CD4-positive, alpha-beta T cell treated with Interleukin-17A for 4 hours (primary cell): Measurements from ENCODE around the gene TRAM2.

ENCODE experiments used
- DNase-seq: peaks from one replicate; pipeline ENCODE4 v3.0.0-alpha.2; 2020; ENCODE audit warnings: mixed read lengths

Gene TRAM2

DNA sequence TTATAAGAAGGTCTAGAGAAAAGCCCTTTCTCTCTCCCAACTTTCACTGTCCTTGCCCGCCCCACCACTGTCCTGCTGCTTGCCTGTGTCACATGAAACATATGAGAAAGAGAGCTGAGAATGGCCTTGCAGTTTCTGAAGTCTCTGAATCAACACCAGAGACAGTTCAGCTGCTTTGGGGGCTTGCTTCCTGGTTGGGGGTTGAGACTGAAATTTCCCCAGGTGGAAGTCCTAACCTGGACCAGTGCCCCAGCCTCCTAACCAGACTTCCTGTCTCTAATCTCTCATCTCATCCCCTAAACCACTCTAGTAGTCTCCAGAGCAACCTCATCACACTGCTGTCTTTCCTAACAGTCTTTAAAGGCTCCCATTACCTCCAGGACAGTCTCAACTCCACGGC lies 10.7 kb downstream of the TRAM2 start:
- no peak for DNase-seq

DNA sequence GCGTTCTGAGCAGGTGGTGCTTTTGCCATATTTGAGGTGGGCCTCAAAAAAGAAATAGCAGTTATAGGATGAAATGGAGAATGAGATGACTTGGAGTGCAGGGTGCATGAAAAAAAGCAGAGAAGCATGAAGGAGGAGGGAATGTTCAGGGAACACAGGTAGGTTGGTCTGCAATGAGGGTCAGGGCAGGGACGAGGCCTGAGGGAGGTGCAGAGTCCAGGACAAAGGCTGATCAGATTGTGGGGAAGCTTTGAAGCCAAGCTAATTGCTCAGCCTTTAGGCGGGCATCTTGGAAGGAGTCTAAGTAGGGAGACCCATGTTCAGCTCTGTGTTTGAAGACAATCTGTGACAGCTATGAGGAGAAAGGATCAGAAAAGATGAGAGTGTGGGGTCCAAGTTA lies 12.0 kb downstream of the TRAM2 start:
- no peak for DNase-seq

DNA sequence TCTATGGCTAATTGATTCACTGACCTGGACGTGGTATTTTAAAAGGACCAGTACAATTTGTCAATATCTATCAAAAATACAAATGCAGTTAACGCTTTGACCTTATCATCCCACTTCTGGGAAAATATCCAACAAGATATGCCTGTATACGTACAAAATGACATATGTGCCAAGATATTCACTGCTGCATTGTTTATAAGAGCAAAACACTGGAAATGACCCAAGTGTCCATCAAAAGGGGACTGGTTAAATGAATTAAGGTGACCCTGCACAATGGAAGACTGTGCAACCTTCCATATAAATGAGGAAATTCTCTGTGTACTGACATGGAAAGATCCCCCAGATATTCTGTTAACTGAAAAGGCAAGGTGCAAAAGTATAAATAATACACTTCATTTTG lies 13.9 kb downstream of the TRAM2 start:
- DNase-seq, result no peak

DNA sequence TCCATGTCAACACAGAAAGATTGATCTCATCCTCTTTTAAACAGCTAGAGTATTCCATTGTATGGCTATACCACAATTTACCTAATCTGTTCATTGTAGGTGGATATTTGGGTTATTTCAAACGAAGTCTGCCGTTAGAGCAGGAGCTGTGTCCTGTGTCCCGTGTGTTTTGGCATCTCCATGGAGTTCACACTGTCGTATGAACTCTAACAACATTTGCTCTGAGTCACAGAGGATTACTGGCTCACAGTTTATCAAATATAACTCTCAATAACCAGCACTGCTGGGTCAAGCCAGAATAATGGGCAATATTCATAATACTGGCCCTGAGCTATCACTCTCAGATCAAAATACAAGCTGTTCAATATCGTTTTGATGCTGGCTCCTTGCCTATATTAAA lies 16.4 kb downstream of the TRAM2 start:
- DNase-seq, result no peak

DNA sequence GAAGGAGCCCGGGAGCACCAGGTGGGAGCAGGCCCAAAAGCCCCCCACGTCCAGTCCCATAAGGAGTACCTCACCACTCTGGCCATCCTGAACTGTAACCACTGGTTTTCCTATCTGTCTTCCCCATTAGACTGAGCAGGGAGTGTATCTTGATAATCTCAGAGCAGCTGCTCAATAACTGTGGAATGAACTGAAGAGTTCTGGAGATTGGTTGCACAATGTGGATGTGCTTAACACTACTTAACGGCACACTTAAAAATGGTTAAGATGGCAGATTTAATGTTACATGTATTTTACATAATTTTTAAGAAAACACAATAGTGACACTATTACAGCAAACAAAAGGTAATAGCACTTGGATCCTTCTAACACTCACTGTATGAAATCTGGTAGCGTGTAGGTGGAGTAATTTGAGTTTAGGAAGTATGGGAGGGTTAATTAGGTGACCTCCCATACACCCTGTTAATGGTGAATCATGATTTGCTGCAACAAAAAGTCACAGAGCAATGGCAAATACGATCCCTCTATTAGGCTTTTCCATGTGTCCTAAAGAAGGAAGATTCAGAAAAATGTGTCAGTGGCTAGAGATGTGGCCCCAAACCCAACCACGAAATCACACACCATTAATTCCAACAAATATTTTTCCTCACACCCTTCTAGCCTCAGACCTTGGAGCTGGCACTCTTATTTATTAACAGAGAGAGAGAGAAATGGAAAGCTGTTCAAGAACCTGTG lies 18.4 kb downstream of the TRAM2 start:
- DNase-seq, result no peak

DNA sequence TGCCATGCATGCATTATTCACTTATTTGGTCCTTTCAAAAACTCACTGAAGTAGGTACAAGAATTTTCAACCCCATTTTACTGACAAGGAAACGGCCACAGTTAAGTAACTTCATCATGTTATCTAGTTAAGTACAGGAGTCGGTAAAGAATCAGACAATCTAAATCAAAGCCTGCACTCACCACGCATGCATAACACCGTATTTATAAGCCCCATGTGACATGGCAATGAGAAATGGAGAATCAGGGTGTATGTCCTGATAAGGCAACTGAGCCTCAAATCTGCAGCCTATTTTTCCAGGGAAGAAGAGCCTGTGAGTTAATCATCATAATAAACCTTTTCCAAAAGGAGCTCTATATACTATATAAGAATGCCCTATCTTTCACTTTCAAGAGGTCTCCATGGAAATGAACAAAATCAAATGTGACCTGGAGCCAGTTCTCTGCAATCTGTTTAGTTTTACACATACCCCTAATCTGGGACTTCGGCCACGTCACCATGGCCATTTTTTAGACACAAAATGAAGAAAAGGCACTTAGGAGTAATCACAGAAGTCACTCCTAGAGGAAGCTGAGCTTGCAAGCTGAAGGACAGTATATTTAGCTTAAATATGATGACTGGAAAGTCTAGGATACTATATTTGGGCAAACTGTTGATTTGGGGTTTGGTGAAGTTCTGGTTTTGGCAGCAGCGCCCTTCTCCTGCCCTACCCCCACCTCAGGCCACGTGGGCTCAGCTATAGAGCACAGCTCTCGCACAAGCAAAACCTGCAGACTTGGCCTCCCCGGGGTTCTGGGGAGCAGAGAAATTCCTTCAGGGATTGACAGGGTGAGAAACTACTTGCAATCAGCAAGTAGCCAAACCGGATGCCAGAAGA lies 19.2 kb downstream of the TRAM2 start:
- no peak for DNase-seq

DNA sequence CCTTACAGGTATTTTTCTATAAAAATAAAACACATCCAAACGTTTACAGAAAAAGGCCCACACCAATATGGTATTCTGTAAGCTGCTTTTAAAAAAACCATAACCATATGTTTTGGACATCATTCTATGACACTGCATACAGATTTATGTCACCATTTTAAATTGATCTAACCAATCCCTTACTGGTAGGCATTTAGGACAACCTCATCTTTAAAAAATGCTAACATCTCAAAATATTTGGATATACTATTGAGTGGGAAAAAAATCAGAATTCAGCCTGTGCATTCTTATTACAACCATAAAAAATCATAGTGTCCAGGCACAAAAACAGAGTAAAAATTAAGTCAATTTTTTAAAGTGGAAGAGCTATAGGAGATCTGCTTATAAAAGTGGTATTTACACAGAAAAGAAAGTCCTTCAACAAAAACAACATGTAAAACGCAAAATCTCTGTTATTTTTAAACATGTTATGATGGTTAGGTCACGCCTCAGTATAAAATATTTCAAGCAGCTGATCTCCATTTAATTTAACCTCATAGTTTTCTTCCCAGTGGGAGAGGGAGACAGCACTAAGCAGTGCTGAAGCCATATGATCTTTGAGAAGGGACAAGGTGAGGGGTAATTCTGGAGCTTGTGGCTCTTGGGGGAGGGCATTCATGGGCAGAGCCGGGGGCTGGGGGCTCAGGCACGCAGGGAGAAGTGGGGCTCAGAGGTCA lies 21.2 kb downstream of the TRAM2 start:
- no peak for DNase-seq

DNA sequence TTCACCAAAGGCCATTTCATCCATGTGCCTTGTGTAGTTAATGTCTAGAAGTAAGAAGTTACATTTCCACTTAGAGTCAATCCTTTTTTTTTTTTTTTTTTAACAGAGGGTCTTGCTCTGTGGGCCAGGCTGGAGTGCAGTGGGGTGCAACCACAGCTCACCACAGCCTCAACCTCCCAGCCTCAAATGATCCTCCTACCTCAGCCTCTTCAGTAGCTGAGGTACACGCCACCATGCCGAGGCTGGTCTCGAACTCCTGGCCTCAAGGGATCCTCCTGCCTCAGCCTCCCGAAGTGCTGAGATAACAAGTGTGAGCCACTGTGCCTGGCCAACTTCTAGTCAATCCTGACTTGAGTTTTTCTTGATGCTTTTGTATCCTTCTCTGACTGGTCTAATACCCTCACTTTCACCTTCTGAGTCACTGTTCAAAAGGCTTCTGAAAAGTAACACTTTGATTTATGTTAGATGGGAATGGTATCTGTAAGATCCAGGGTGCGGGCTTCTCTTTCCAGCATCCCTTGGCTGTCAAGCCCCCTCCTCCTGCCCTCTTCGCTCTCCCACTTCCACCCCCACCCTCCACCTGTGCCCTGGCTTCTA lies 22.1 kb downstream of the TRAM2 start:
- no peak for DNase-seq

DNA sequence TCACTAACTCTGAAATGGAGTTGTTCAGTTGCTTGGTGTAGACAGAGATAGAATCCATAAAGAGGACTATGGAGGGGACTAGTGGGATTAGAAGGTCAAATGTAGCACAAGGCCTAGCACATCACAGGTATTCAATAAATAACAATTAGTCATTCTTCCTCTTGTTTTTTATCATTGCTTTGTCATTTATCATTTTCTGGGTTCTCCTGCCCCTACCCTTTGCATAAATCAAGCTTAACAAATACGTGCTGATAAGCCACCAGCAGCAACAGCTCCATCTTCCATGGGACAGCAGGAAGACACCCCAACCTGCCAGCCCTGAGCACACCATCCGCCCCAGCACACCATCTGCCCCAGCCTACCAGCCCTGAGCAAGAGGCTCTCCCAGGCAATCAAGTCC lies 23.1 kb downstream of the TRAM2 start:
- no peak for DNase-seq

DNA sequence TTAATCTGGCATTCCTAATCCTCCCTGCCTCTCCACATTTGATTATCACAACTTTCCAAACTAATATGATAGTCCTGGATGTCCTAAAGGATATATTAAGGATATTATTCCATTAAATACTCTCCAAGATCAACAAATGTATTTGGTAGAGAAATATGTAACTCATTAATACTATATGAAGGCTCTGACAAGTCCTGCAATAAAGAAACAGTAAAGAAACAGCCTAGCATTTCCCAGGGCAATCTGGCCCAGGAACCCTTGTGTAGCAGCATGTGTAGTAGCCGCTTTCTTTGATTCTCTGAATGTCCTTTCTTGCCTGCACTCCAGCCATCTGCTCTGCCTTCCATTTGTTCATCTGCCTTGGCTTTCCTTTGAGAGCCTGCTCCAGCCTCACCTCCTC lies 23.7 kb downstream of the TRAM2 start:
- no peak for DNase-seq

DNA sequence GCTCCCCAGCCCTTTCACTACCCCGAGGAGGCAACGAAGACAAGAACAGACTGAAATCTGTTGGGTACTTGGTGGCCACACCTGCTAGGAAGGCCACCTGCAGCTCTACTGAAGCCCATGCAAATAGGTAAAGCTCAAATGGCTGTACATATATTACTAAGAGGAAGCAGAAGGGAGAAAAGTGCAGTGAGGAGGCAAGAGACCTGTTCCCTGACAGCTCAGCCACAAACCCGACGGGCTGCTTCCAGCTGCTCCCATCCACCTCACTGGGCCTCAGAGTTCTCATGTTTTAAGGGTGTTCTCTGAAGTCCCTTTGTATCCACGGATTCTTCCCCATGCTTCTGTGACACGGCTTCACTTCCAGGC lies 24.6 kb downstream of the TRAM2 start:
- no peak for DNase-seq

DNA sequence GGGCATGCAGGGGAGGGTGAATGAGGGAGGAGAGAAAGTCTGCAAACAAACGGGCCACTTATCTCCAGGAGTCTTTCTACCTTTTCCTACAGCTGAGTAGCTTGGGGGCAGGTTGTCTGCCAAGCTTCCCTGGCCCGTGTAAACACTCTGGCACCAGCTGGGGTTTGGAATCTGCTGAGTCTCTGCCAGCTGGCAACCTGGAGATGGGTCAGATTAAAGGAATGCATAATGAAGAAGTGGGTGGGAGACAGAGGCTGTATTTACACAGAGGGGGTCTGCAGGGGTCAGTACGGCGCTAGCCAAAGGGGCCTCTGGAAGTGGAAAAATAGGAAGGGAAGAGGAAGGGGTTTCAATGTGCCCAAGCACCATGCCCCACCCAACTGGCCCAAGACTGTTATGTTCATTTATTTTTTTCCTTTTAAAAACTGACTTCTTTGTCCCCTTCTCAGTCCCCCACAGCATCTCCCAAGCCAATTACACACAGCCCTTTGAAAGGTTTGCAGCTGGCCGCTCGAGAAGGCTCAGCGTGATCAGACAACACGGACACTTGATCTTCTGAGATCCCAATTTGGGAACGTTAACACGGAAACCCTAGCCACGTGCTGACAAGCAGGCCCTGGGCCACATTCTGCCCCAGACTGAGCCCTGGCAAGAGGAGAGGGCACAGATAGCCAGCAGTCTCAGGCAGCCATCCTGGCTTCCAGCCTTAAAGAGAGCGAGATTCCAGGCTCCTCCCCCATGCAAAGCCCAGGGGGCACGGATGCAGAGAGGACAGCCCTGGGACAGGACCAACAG lies 25.2 kb downstream of the TRAM2 start:
- no peak for DNase-seq

DNA sequence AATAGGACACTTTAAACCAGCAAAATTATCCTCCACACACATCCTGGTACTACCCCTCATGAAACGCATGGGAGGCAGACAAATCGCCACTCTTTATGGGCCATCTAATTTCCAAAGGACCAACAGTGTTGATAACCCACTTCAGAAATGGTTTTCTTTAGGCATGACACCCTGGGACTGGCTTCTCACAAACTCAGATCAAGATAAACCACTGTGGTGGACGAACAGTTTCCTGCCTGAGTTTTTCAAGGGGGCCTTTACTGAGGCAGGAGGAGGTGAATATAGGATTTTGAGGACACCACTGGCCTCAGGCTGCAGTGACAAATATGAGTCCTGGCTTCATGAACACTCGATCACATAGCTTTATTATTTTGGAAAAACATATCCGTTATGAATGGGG lies 26.0 kb downstream of the TRAM2 start:
- DNase-seq, result no peak

DNA sequence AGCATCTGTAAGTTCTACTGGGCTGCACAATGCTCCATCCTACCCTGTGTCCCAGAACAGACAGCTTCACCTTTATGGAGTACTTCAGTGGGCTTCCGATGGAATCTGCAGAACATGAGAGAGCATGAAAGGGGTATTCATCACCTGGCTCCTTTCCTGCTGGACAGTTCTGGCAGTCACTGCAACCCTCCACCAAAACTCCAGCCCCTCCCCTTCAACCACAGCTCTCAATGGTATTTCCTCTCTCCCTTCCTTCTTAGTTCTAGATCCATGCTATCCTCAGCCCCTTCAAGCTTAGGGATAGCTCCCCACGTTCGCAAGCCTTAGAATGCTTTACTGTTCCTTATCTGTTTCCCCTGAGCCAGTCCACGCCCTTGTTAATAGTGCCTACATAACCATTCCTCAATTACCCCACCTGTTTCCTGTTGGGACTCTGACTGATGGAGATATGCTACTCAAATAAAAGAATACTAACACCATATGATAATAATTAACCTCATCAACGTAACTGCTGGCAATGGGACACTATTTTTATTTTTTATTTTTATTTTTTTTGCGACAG lies 26.8 kb downstream of the TRAM2 start:
- DNase-seq, result no peak

DNA sequence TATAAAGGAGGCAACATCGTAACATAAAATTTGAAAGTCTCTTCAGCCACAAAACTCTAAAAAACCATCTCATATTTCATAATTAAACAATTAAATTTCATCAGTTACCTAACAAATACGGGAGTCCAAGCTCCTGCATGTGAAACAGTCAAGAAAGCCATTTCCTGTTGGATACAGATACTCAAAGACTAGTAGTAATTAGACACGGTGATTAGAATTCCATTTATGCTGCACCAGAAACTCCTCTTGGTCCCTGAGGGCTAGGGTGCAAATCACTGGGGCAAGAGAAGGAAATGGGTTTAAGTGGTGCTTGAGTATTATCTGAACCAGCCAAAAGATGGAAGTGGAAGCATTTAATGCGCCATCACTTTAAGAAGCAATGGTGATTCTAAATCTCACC lies 27.4 kb downstream of the TRAM2 start:
- no peak for DNase-seq

DNA sequence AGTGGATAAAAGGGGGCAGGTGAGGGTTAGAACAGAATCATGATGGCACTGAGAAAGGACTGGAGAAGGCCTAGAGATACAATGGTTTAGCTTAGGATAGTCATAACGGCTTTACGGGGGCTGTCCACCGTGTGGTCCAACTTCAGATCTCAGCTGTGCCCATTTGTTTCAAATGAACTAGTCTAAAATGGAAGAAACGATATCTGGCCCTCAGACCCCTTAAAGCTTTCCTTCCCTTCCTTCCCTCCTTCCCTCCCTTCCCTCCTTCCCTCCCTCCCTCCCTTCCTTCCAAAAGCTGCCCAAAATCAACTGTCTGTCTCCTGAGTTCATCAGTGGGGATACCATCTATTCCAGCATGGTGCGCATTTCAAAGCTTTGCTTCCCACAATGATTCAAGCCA lies 27.9 kb downstream of the TRAM2 start:
- DNase-seq, result no peak

DNA sequence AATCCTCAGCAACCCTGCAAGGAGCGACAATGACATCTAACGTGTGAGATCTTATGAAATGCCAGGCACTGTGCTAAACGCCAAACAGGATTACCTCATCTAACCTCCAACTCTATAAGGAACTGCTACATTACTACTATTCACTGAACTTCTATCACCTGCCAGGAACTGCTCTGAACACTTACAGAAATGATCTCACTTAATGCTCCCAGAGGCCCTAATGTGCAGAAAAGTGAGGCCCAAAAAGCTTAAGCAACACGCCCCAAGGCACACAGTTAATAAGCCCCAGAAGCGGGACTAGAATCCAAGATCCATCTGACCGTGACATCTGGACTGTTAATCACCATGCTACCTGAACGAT lies 28.5 kb downstream of the TRAM2 start:
- DNase-seq, result no peak

DNA sequence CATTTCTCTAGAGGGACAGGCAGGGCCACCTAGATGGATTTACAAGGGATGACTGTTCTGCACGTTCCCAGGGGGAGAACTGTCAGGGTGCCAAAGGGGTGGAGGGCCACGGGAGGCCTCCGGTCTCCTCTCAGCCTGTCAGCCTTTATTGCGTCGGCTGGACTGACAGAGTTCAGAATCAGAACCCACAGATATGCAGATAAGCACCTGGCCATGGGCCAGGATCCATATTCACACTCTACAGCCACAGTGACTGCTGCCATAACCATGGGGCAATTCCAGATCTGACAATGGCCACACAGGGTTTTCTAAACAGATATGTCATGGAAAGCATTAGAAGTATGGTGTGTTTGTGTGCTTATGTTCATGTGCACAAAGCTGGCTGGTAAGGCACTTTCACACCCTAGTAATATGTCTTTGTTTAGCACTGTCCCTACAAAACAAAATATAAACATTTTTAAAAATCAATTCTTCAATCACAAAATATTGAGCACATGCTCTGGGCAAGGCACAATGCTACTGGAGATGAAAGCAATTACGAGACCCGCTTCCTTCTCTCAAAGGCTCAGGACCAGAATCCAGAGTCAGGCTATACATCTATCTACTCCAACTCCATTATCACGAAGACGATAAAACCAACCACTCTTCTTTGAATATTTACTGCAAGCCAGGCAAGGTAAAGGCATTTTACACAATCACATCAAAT lies 29.1 kb downstream of the TRAM2 start:
- no peak for DNase-seq

DNA sequence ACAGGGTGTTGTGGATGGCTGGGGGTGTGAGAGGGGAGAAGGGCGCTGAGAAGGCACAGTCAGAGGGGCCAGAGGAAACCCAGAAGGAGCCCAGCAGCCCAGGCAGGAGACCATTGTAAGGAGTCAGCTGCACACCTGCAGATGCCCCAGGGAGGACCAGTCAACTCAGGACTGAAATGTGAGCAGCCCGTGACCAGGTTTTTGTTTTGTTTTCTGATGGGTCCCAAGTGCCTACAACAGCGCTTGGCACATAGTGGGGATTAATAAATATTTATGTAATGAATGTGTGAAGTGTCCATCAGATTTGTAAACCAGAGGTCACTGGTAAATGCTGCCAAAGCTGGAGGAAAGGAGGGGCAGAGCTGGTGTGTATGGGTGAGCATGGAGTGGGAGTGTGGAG lies 30.2 kb downstream of the TRAM2 start:
- no peak for DNase-seq

DNA sequence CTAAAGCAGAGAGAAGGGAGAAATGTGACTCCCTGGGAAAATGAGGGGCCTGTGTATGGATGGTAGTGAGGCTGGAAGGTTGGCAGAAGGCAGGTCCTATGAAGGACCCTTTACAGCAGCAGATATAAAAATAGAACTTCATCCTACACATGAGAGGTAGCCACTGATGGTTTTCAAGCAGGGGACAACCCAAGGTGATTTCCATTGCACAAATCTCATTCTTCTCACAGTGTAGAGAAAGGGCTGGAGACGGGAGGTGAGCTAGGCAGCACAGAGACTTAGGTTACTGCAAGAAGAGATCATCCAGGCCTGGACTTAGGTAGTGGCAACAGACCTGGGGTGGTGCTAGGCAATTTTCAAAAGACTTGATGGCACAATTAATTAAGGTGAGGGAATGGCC lies 30.7 kb downstream of the TRAM2 start:
- DNase-seq, result no peak

DNA sequence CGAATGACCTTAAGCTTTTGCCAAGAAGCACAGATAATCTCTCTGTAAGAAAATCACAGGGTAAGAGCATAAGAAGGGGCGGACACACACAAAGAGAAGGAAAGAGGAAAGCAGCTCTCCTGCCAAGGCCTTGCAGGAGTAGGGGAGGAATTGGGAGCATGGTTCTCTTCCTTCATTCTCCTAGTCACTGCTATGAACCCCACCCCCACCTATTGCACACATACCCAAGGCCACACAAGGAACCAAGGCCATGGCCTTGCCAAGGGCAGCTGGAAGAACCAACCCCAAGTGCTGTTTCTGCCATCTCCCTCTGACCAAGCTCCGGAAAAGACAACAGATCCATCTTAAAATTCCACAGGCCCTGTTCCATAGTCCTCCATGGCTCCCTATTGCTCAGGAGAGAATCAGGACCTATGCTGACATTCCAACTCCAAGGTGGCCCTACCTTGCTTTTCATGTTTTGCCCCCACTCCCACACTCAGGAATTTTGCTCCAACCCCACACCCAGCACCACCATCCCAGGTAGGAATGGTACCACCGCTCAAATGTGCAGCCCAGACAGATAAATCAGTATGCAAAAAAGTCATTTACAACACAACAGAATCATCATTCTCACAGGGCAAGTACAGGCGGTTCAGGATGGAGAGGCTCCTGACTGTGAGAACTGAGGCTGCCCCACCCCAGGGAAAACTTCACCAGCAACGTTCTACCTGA lies 31.3 kb downstream of the TRAM2 start:
- DNase-seq, result no peak
